HG03175 (cell line): ENCODE measurements around the gene RPGRIP1L.
A peak's percentile ranks its signal among the peaks of the same experiment; 100 is the strongest.

Experiments used
- ATAC-seq: cut with Tn5 transposase; IDR thresholded peaks from one replicate; pipeline ENCODE4 v1.9.1; 2021; ENCODE audit warnings: mild to moderate bottlenecking, moderate library complexity; ENCODE audit not compliant: unreplicated experiment

RPGRIP1L gene

GRCh38 chr16:53703590-53704444, at the start of gene RPGRIP1L, which contains the start of gene FTO:
Gene RPGRIP1L (minus strand): TSS chr16:53703859. CDS start chr16:53700723, 3,136 bp downstream.
Gene FTO (plus strand): TSS chr16:53704156.
- ATAC-seq = peak; percentile 98

DNA sequence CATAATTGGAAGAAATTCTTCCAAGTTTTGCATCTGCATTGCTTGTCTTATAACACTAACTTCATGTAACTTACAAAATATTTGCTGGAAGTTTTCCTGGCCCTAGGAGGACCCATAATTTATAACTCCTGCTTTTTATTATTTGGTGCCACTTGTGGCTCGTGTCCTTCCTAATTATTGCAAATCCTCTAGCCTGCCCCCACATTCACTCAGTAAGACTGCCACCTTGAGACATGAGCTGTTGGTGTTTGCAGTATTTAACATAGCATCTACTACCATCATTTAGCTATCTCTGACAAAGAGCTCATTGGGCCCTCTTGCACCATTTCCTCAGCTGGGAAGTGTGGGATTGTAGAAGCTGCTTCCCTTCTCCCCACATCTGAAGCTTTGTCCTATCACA, 49.8 kb upstream of the RPGRIP1L start:
- no peak for ATAC-seq

DNA sequence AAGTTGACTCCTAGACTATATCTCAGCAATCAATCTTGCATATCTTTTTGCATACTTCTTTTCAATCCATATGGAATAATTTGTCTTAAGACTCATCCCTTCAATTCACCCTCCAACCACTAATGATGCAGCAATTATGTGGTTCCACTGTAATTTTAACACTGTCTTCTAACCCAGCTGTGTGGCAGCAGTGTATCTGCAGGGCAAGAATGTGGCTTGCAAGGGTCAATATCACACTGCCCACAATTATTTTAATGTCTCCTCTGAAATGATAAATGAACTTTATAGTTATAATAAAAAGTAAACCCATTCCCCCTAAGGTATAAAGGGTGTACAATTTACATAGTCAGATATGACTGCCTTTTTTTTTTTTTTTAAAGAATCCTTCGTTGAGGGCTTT, 48.9 kb upstream of the RPGRIP1L start:
- no peak for ATAC-seq

DNA sequence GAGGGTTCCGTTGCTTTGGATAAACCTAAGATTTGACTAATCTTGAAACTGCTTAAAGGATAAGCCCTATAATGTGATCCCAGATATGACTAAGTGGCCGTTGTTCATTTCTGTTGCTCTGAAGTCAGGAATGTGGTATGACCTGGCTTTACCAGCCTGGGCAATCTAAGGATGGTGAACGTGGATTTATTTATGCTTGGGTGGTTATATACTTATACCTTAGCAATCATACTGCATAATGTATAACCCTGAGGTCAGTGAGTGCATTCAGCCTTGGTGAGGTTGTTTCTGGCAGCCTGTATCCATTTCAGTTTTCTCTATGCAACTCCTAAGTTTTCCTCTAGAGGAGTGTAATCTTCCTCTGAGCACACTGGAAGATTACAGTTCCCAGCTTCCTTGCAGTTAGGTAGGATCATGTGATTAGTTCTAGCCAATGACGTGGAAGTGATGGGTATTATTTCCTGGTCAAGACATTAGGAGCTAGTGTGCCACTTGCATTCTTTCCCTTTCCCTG, 42.2 kb upstream of the RPGRIP1L start:
- no peak for ATAC-seq

- no peak for ATAC-seq
These were observed 41.4 kb upstream of the RPGRIP1L start for GRCh38 chr16:53745086-53745485.

GRCh38 chr16:53744449-53744848, 40.8 kb upstream of the RPGRIP1L start:
- ATAC-seq = no peak

DNA sequence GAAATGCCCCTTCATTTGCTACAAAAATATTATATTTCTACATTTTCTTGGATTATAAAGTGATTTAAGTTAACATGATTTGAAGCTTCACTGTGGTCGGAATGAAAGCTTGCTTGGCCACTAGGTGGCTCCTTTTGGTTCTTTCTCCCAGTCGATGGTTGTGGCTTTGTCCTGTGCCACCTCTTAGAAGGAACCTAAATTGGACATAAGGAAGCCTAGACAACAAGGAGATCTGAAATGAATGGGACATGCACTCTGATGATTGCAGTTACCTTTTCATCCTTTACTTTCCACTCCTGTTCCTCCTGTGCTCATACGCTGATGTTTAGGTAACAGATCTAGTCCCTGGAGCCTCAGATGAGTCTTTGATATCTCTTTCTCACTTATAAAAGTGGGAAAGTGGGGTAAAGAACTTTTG, 39.5 kb upstream of the RPGRIP1L start:
- ATAC-seq = no peak

DNA sequence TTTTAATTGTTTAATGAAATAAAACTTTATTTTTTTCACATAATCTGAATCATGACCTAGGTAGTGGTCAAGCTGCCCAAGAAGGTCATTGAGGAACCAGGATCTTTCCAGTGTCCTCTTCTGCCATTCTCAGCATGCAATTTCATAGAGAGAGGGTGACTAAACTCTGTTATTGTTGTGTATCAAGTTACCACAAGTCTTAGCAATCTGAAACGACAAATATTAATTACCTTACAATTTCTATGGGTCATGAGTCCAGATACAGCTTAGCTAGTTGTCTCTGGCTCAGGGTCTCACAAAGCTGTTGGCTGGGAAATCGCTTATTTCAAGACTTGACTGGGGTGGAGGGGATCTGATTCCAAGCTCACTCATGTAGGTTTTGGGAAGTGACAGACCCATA, 37.9 kb upstream of the RPGRIP1L start:
- ATAC-seq = no peak

DNA sequence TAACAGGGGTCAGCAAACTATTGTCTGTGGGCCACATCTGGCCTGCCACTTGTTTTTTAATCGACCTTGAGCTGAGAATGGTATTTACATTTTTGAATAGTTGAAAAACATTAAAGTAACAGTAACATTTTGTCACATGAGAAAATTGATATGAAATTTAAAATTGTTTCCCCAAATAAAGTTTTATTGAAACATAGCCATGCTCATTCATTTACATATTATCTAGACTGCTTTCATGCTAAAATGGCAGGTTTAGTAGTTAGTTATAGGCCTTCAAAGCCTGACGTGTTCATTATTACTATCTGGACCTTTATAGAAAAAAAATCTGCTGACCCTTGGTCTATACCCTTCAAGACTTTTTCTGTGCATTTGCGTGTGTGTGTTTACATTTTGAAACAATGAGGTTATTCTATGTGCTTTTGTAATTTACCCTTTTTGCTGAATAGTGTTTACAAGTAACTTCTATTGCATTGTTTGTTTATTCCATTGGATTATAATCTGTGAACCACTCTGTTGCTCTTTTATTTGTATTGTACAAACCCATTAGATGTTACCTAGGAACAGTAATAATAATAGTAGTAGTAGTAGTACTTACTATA, 37.4 kb upstream of the RPGRIP1L start:
- no peak for ATAC-seq

- no peak for ATAC-seq
These were observed 36.8 kb upstream of the RPGRIP1L start for GRCh38 chr16:53740476-53740875.

DNA sequence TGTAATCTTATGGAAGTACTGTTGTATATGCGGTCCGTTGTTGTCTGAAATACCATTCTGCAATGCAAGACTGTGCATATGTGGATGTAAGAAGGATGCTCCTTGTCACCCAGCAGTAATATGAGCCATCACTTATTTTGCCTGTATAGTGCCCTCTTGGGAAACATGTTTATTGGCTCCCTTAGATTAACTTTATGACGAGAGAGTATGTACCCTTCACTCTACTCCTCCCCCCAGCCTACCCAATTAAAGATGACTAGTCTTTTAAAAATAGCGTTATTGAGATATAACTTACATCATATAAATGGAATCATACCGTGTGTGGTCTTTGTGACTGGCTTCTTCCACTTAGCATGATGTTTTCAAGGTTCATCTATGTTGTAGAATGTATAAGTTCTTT, 33.9 kb upstream of the RPGRIP1L start:
- ATAC-seq = no peak

GRCh38 chr16:53736297-53736696, 32.6 kb upstream of the RPGRIP1L start:
- ATAC-seq = no peak

- ATAC-seq = no peak
These were observed 31.2 kb upstream of the RPGRIP1L start for GRCh38 chr16:53734908-53735307.

GRCh38 chr16:53732296-53732929, 28.8 kb upstream of the RPGRIP1L start:
- no peak for ATAC-seq

- ATAC-seq = no peak
These were observed 27.0 kb upstream of the RPGRIP1L start for GRCh38 chr16:53730693-53731092.

DNA sequence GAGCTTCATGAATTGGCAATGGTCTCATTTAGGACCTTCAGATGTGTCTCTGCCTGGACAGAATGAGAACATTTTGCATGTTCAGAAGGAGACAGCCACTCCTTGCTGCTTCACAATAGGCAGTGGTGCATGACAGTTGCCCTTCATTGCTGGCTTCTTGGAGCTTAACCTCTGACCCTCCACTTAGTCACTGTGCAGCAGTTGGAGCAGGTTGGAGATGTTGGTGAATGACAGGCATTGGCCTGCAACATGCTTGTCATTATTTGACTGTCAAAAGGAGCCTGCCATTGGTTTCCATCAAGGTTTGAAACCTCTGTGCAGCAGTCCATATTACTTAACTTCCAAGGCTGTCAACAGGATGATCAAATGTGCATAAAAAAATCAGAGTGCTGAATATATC, 23.0 kb upstream of the RPGRIP1L start:
- no peak for ATAC-seq

- no peak for ATAC-seq
These were observed 17.4 kb upstream of the RPGRIP1L start for GRCh38 chr16:53721017-53721416.

DNA sequence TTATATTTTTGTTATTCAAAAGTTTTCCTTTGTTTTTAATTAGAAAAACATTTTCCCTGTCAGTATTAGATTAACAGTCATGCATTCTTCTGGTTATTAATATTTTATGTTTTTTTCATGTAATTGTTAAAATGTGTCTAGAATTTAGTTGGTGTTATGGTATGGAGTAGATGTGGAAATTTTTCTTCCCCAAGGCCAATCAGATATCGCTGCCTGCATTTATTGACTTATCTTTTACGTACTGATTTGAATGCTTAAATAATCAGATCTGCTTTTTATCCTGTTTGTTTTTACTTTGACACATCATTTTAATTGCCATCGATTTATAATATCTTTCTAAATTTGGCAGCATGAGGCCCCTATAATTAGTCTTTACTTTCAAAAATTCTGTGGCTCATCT, 13.9 kb upstream of the RPGRIP1L start:
- no peak for ATAC-seq

GRCh38 chr16:53715023-53715384, 11.3 kb upstream of the RPGRIP1L start:
- ATAC-seq = no peak

- ATAC-seq = no peak
These were observed 10.8 kb upstream of the RPGRIP1L start for GRCh38 chr16:53714205-53715022.
